Measurements from ENCODE around the gene TTBK1.

The TTBK1 gene

GRCh38 chr6:43226192-43226851 is 17.0 kb upstream of the TTBK1 start:
- DNase-seq = no peak

- DNase-seq = no peak
Measured at GRCh38 chr6:43228951-43229802, 14.1 kb upstream of the TTBK1 start, which contains the start of gene DNPH1. TSS of gene DNPH1 (minus strand) at chr6:43229481. CDS start at chr6:43229456, 25 bp downstream.

GRCh38 chr6:43229803-43230620 is 13.3 kb upstream of the TTBK1 start:
- no peak for DNase-seq

GRCh38 chr6:43231053-43231452 is 12.2 kb upstream of the TTBK1 start:
- DNase-seq = no peak

- no peak for DNase-seq
Measured at GRCh38 chr6:43231735-43232450, 11.4 kb upstream of the TTBK1 start.

GRCh38 chr6:43235841-43236240 is 7.4 kb upstream of the TTBK1 start:
- no peak for DNase-seq

- no peak for DNase-seq
Measured at GRCh38 chr6:43239054-43239453, 4.2 kb upstream of the TTBK1 start.

- DNase-seq = no peak
Measured at GRCh38 chr6:43240950-43241349, 2.3 kb upstream of the TTBK1 start.

GRCh38 chr6:43241446-43241845 is 1.8 kb upstream of the TTBK1 start:
- no peak for DNase-seq

- no peak for DNase-seq
Measured at GRCh38 chr6:43243664-43244321, 512 bp downstream of the TTBK1 start.

GRCh38 chr6:43246301-43247113 is 3.2 kb downstream of the TTBK1 start:
- DNase-seq = no peak

- DNase-seq = no peak
Measured at GRCh38 chr6:43247114-43247999, 4.1 kb downstream of the TTBK1 start.

- no peak for DNase-seq
Measured at GRCh38 chr6:43248101-43248500, 4.8 kb downstream of the TTBK1 start.

- no peak for DNase-seq
Measured at GRCh38 chr6:43248791-43249190, 5.5 kb downstream of the TTBK1 start.

- DNase-seq = no peak
Measured at GRCh38 chr6:43250992-43251373, 7.7 kb downstream of the TTBK1 start.

GRCh38 chr6:43253401-43253800 is 10.1 kb downstream of the TTBK1 start:
- no peak for DNase-seq

- DNase-seq = no peak
Measured at GRCh38 chr6:43254138-43254817, 11.0 kb downstream of the TTBK1 start.

GRCh38 chr6:43254846-43255245 is 11.6 kb downstream of the TTBK1 start:
- DNase-seq = no peak

- no peak for DNase-seq
Measured at GRCh38 chr6:43255408-43256054, 12.2 kb downstream of the TTBK1 start.

Measured in NCI-H2107 (cell line).